Measurements from ENCODE around the gene TRA2A. TPM values are rescaled to one million over a fixed set of nuclear protein-coding genes. Genes with fewer than 3 reads are reported as not detected.
A peak's percentile ranks its signal among the peaks of the same experiment; 100 is the strongest.

Gene TRA2A
- 105 and 115 TPM in 2 replicates for total RNA-seq

DNA sequence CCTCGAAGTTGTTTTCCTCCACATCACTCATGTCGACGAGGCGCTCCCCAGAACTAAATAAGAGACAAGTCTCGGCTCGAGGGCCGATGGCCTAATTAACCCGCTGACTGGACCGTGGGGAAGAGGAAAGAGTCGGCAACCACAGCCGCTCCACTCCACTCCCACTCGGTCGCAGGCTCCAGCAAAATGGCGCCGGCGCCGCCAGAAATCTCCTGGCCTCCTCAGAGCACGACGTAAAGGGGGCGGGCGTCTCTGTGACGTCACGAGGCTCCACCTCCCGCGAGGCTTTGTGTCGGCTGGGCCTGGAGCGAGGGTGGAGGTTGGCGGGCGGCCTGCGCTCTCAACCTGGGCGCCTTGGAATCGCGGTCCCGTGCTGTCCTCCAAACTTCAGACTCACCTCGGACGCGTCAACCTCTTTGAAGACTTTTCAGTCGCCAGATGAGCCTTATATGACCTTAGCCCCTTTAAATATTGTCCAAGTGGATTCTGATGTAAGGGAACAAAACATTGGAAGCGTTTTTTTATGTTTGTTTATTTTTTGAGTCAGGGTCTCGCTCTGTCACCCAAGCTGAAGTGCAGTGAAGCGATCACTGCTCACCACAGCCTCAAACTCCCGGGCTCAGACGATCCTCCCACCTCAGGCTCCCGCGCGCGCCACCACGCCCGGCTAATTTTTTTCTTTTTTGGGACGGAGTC lies at the start of gene TRA2A:
TSS of gene TRA2A (minus strand) at position 188 of the 696 bp plus-strand sequence. CDS start at position 31, 157 bp downstream.
- no peaks in the 10 kb centered on the region for H3K9me3 Mint-ChIP-seq
- peak within 1 kb of the TSS; percentile 99 for H3K27ac Mint-ChIP-seq
- peak; percentile 94 for DNase-seq (ENCODE audit: low spot score)
- intact Hi-C loops (cut with micrococcal nuclease) = loop anchor here (1.0 to 5.0 kb wide), 7 partner anchors 58 to 255 kb away; partner anchors contain the start of genes IGF2BP3 and MALSU1
- H3K36me3 Mint-ChIP-seq (ENCODE audit: low read depth) = peaks cover 35% of the 10 kb centered on the region
- peaks cover 39% of the 10 kb centered on the region for H3K4me1 Mint-ChIP-seq (ENCODE audit: low read depth)
- no peaks in the 10 kb centered on the region for H3K27me3 Mint-ChIP-seq (ENCODE audit: low read depth)
- H3K4me3 Mint-ChIP-seq (ENCODE audit: low read depth) = peak within 1 kb of the TSS; percentile 97

DNA sequence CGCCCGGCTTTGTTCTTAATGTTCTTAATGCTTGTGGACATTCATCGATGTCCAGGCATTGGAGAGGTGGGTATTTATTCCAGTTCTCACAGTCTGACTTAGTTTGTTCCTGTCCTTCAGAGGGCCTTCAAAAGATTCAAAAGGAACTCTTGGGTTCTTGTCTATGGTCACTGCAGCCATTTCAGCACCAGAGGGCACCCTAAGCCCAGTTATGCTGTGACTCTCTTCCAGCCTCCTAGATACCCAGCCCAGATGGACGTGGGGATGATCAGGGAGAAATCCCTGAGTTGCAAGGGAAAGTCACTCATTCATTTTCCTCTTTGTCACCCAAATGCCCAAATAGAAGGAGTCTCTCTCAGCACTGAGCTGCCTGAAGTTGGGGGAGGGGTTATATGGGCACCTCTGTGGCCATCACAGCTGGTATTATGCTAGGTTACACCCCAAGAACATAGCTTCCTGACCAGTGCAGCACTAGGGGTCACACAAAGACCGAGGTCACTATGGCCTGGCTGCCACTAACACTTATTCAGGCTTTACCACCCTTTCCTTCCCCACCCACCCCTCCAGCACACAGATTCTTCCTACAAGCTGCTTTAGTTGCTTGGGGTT lies 38.9 kb upstream of the TRA2A start:
- DNase-seq (ENCODE audit: low spot score) = peak; percentile 51
- intact Hi-C loops (cut with micrococcal nuclease) = loop anchor here (1.0 to 2.0 kb wide), 2 partner anchors 24 to 142 kb away; no protein-coding TSS in a partner anchor

DNA sequence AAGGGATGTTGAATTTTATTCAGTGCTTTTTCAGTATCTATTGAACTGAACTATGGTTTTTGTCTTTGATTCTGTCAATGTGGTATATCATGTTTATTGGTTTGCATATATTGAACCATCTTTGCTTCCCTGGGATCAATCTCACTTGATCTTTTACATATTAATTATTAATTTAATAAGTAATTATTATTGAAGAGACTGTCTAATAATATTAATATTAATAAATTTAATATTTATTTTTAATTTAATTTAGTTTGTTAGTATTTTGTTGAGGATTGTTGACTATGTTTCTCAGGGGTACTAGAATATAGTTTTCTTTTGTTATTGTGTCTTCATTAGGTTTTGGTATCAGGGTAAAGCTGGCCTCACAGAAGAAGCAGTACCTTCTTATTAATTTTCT lies 26.5 kb upstream of the TRA2A start:
- Mint-ChIP-seq H3K27ac (no peak overlapping the region), H3K27me3 (ENCODE audit: low read depth) (peaks cover 44% of the 10 kb centered on the region), H3K36me3 (ENCODE audit: low read depth) (no peaks in the 10 kb centered on the region), H3K4me1 (ENCODE audit: low read depth) (no peaks in the 10 kb centered on the region), H3K9me3 (no peaks in the 10 kb centered on the region), H3K4me3 (ENCODE audit: low read depth) (no peak overlapping the region)
- DNase-seq (ENCODE audit: low spot score) = no peak
- intact Hi-C loops (cut with micrococcal nuclease) = no loop called here

More for the DNA sequence above, 38.9 kb upstream of the TRA2A start:
- Mint-ChIP-seq H3K9me3 (no peaks in the 10 kb centered on the region), H3K36me3 (ENCODE audit: low read depth) (no peaks in the 10 kb centered on the region), H3K4me3 (ENCODE audit: low read depth) (no peak overlapping the region), H3K27me3 (ENCODE audit: low read depth) (peaks cover 15% of the 10 kb centered on the region), H3K4me1 (ENCODE audit: low read depth) (no peaks in the 10 kb centered on the region), H3K27ac (no peak overlapping the region)

DNA sequence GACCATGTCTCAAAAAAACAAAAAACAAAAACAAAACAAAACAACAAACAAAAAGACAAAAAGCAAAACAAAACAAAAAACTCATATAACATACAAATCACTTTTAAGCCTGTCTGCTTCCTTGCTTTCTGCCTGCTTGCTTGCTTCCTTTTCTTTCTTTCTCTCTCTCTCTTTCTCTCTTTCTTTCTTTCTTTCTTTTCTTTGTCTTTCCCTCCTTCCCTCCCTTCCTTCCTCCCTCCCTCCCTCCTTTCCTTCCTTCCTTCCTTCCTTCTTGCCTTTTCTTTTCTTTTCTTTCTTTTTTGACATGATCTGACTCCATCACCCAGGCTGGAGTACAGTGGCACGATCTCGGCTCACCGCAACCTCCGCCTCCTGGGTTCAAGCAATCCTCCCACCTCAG lies 15.9 kb upstream of the TRA2A start:
- DNase-seq (ENCODE audit: low spot score) = no peak
- Mint-ChIP-seq H3K27me3 (ENCODE audit: low read depth) (peaks cover 7% of the 10 kb centered on the region), H3K36me3 (ENCODE audit: low read depth) (no peaks in the 10 kb centered on the region), H3K4me3 (ENCODE audit: low read depth) (no peak overlapping the region), H3K9me3 (no peaks in the 10 kb centered on the region), H3K4me1 (ENCODE audit: low read depth) (peaks cover 7% of the 10 kb centered on the region), H3K27ac (no peak overlapping the region)
- intact Hi-C loops (cut with micrococcal nuclease) = loop anchor here (1.0 kb wide), 3 partner anchors 50 to 274 kb away; partner anchors contain the start of gene CCDC126

DNA sequence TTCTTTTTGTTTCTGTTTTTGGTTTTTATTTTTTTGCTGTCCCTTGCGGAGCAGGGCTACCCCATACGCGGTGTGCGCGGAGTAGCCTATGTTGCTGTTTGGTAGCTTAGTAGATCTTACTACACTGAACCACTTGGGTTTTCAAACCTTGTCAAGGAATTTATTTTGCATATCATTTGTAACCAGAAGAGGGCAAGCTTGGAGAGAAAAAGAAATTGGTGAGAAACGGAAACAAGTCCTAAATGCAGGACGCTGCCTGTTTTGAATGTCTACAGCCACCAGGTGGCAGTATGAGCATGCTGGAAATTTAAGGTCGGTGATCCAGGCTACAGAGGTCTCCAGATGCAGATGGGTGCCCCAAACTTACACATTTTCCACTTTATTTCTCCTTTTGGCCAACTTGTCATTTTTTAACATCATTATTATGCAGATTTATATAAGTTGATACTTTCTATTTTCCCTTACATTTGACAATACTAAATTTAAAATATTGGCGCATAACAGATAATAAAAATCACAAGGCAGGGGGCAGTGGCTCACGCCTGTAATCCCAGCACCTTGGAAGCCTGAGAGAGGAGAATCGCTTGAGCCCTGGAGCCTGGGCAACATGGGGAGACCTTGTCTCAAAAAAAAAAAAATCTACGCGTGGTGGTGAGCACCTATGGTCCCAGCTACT lies 15.3 kb upstream of the TRA2A start:
- Mint-ChIP-seq H3K9me3 (no peaks in the 10 kb centered on the region), H3K36me3 (ENCODE audit: low read depth) (no peaks in the 10 kb centered on the region), H3K4me1 (ENCODE audit: low read depth) (peaks cover 7% of the 10 kb centered on the region), H3K27me3 (ENCODE audit: low read depth) (peaks cover 7% of the 10 kb centered on the region), H3K4me3 (ENCODE audit: low read depth) (no peak overlapping the region), H3K27ac (no peak overlapping the region)
- peak; percentile 72 for DNase-seq (ENCODE audit: low spot score)
- intact Hi-C loops (cut with micrococcal nuclease) = loop anchor here (1.0 kb wide), 3 partner anchors 50 to 274 kb away; partner anchors contain the start of gene CCDC126

DNA sequence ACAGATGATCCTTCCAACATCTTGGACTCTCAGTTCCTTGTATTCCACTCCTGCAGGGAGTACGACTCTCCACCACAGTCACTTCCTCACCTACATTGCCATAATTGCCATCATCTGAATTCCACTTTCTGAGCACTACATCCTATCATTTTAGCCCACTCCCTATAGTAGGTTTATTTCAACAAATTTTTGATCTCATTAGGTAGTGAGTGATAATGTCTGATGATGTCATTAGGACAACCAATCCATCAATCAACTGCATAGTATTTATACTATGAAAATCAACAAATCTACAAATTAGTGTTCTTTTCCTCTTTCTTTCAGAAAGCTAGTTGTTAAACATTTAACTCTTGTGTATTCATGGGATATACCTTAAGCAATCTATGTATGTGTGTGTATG lies 13.7 kb upstream of the TRA2A start:
- peaks cover 7% of the 10 kb centered on the region for H3K27me3 Mint-ChIP-seq (ENCODE audit: low read depth)
- no peak overlapping the region for H3K27ac Mint-ChIP-seq
- no peak overlapping the region for H3K4me3 Mint-ChIP-seq (ENCODE audit: low read depth)
- intact Hi-C loops (cut with micrococcal nuclease) = no loop called here
- H3K36me3 Mint-ChIP-seq (ENCODE audit: low read depth) = no peaks in the 10 kb centered on the region
- no peak for DNase-seq (ENCODE audit: low spot score)
- peaks cover 9% of the 10 kb centered on the region for H3K4me1 Mint-ChIP-seq (ENCODE audit: low read depth)
- no peaks in the 10 kb centered on the region for H3K9me3 Mint-ChIP-seq

DNA sequence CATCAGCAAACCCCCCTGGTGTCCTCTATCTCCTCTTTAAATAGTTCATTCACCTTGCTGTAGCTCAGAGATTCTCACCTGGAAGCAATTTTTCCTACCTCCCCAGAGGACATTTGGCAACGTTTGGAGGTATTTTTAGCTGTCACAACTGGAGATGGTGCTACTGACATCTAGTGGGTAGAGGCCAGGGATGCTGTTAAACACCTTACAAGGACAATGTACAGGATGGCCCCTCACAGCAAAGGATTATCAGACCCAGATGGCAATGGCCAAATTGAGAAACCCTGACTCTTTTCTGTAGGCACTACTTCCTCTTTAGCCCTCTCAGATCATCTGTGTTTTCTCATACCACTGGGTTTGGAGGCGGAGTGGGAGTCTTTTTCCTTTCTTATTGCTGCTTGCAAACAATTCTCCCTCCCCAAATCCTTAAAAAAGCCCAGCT lies 13.2 kb upstream of the TRA2A start:
- Mint-ChIP-seq H3K4me3 (ENCODE audit: low read depth) (no peak overlapping the region), H3K27ac (no peak overlapping the region), H3K36me3 (ENCODE audit: low read depth) (no peaks in the 10 kb centered on the region), H3K4me1 (ENCODE audit: low read depth) (peaks cover 13% of the 10 kb centered on the region), H3K27me3 (ENCODE audit: low read depth) (peaks cover 6% of the 10 kb centered on the region), H3K9me3 (no peaks in the 10 kb centered on the region)
- intact Hi-C loops (cut with micrococcal nuclease) = no loop called here
- DNase-seq (ENCODE audit: low spot score) = no peak

DNA sequence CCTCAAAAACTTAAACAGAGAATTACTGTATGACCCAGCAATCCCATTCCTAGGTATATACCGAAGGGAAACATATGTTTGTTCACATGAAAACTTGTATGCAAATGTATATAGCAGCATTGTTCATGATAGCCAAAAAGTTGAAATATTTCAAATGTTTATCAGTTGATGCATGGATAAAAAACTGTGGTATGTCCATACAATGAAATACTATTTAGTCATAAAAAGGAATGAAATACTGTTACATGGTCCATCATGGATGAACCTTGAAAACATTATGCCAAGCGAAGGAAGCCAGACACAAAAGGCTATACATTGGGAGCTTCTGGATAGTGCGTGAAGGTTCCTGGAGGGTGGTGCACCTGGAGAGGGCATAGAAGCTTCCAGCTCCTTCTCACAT lies 11.0 kb upstream of the TRA2A start:
- no peak for DNase-seq (ENCODE audit: low spot score)
- Mint-ChIP-seq H3K9me3 (no peaks in the 10 kb centered on the region), H3K4me1 (ENCODE audit: low read depth) (peaks cover 23% of the 10 kb centered on the region), H3K27me3 (ENCODE audit: low read depth) (peaks cover 2% of the 10 kb centered on the region), H3K27ac (no peak overlapping the region), H3K4me3 (ENCODE audit: low read depth) (no peak overlapping the region), H3K36me3 (ENCODE audit: low read depth) (no peaks in the 10 kb centered on the region)
- intact Hi-C loops (cut with micrococcal nuclease) = no loop called here

DNA sequence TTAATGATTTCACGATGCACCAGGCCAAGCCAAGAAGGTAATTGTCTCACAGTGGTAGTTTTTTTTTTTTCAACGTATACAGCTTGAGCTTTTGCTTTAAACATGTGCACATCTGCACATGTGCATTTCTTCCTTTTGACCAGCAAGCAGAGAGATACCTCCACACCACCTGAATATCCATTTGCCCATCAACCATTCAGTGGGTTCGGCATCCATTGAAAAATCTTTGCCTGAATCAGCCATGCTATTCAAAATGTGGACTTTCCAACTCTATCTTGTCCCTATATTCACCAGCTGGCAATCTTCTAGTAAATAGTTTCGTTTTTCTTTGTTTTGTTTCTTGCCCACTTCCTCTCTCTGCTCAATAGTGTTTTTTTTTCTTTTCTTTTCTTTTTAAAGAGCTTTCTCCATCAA lies 7.7 kb upstream of the TRA2A start:
- Mint-ChIP-seq H3K27ac (peak overlapping the region; percentile 82), H3K9me3 (no peaks in the 10 kb centered on the region), H3K4me3 (ENCODE audit: low read depth) (peak overlapping the region; percentile 50), H3K27me3 (ENCODE audit: low read depth) (no peaks in the 10 kb centered on the region), H3K4me1 (ENCODE audit: low read depth) (peaks cover 16% of the 10 kb centered on the region), H3K36me3 (ENCODE audit: low read depth) (no peaks in the 10 kb centered on the region)
- no peak for DNase-seq (ENCODE audit: low spot score)
- intact Hi-C loops (cut with micrococcal nuclease) = no loop called here

DNA sequence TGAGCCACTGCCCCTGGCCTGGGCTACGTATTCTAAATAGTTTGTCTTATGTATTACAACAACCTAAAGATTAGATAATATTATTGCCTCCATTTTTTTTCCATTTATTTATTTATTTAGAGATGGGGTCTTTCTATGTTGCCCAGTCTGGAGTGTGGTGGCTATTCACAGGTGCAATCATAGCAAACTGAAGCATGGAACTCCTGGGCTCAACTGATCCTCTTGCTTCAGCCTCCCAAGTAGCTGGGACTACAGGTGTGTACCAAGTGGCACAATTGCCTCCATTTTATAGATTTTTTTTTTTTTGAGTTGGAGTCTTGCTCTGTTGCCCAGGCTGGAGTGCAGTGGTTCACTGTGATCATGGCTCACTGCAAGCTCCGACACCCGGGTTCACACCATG lies 6.5 kb upstream of the TRA2A start:
- Mint-ChIP-seq H3K36me3 (ENCODE audit: low read depth) (no peaks in the 10 kb centered on the region), H3K27ac (no peak overlapping the region), H3K27me3 (ENCODE audit: low read depth) (no peaks in the 10 kb centered on the region), H3K9me3 (no peaks in the 10 kb centered on the region), H3K4me1 (ENCODE audit: low read depth) (peaks cover 16% of the 10 kb centered on the region), H3K4me3 (ENCODE audit: low read depth) (no peak overlapping the region)
- no peak for DNase-seq (ENCODE audit: low spot score)
- intact Hi-C loops (cut with micrococcal nuclease) = no loop called here

DNA sequence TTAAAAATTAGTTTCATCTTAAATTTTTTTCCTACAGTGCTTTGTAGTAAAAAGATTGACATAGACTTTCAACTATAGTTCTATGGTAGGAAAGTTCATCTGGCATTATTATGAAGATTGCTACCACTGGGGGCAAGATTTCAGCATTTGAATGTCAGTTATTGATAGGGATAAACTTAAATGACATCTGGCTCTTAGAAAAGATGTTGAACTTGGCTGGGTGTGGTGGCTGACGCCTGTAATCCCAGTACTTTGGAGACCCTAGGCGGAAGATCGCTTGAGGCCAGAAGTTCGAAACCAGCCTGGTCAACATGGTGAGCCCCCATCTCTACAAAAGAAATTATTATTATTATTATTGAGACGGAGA lies 1.4 kb upstream of the TRA2A start:
- intact Hi-C loops (cut with micrococcal nuclease) = loop anchor here (5.0 kb wide), 3 partner anchors 161 to 256 kb away; no protein-coding TSS in a partner anchor
- peaks cover 27% of the 10 kb centered on the region for H3K4me1 Mint-ChIP-seq (ENCODE audit: low read depth)
- no peaks in the 10 kb centered on the region for H3K9me3 Mint-ChIP-seq
- H3K4me3 Mint-ChIP-seq (ENCODE audit: low read depth) = peak overlapping the region; percentile 66
- peaks cover 29% of the 10 kb centered on the region for H3K36me3 Mint-ChIP-seq (ENCODE audit: low read depth)
- H3K27ac Mint-ChIP-seq = peak overlapping the region; percentile 74
- no peak for DNase-seq (ENCODE audit: low spot score)
- no peaks in the 10 kb centered on the region for H3K27me3 Mint-ChIP-seq (ENCODE audit: low read depth)

DNA sequence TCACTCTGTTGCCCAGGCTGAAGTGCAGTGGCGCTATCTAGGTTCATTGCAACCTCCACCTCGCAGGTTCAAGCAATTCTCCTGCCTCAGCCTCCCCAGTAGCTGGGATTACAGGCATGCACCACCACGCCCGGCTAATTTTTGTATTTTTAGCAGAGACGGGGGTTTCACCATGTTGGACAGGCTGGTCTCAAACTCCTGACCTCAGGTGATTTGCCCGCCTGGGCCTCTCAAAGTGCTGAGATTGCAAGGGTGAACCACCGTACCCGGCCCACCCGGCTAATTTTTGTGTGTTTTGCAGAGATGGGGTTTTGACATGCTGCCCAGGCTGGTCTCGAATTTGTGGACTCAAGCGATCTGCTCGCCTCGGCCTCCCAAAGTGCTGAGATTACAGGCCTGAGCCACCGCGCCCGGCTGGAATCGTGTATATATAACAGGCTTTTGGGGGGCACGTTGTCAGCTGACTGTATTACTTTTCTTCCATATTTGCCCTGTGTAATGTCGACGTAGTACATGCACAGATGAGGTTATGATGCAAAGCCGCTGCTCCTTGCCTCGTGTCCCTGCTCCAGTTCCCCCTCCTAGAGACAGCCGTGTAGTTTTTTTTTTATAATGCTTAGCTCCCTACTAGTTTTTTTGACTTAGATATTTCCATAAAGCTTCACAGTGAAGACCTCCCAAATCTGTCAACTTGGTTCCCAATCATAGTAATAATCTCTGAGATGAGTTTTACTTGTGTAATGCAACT lies 883 bp upstream of the TRA2A start:
- H3K4me3 Mint-ChIP-seq (ENCODE audit: low read depth) = peak overlapping the region; percentile 97
- no peaks in the 10 kb centered on the region for H3K27me3 Mint-ChIP-seq (ENCODE audit: low read depth)
- H3K9me3 Mint-ChIP-seq = no peaks in the 10 kb centered on the region
- DNase-seq (ENCODE audit: low spot score) = no peak
- H3K4me1 Mint-ChIP-seq (ENCODE audit: low read depth) = peaks cover 32% of the 10 kb centered on the region
- H3K36me3 Mint-ChIP-seq (ENCODE audit: low read depth) = peaks cover 30% of the 10 kb centered on the region
- H3K27ac Mint-ChIP-seq = peak overlapping the region; percentile 99
- intact Hi-C loops (cut with micrococcal nuclease) = loop anchor here (1.0 to 5.0 kb wide), 5 partner anchors 58 to 255 kb away; partner anchors contain the start of gene MALSU1
